Dermis microvascular lymphatic vessel endothelial cell (primary cell): ENCODE data around the gene BMP5. TPM values are rescaled to one million over a fixed set of nuclear protein-coding genes. Genes with fewer than 3 reads are reported as not detected.

Experiments
- DNase-seq, 2 donors: peaks; one replicate each; pipeline versions ENCODE4 v3.0.0 to v3.0.0-alpha.2; 2010; ENCODE audit warnings: low read depth in 2 of 2
- total RNA-seq: library from RNA; depleted of rRNA; stranded (reverse); fragments of >200 nt; gene quantifications from 2 replicates; pipeline ENCODE4 v1.2.1, GENCODE V29; 2014

BMP5 gene
- total RNA-seq, 1 donor from 2014 or later: not detected

- DNase-seq: no peak
Measured at GRCh38 chr6:55726144-55726543, 149.2 kb downstream of the BMP5 start.

- no peak for DNase-seq
Measured at GRCh38 chr6:55714831-55715230, 160.6 kb downstream of the BMP5 start.

- no peak for DNase-seq
Measured at GRCh38 chr6:55713436-55713835, 162.0 kb downstream of the BMP5 start.

GRCh38 chr6:55708711-55709110 is 166.7 kb downstream of the BMP5 start:
- no peak for DNase-seq

GRCh38 chr6:55705451-55706440 is 169.6 kb downstream of the BMP5 start:
- DNase-seq: peak in 1 of 2 donors; percentile 51

GRCh38 chr6:55704421-55704820 is 171.0 kb downstream of the BMP5 start:
- peak in 1 of 2 donors; percentile 56 for DNase-seq
